Gastrocnemius medialis (tissue), 4 donors: ENCODE results near the gene ANKMY1.

Experiments used
- POLR2A ChIP-seq, 2 donors: fragments of 450-650 bp; IDR thresholded peaks; one replicate each; pipeline ENCODE4 v1.6.1; 2017; ENCODE audit warnings: antibody characterized with exemption in 2 of 2, mild to moderate bottlenecking in 2 of 2, moderate library complexity in 2 of 2
- TF ChIP-seq, protein P1 (sequence below), 5 experiments: fragments of 450-650 bp in 3 of 5; fragments of 200-600 bp in 2 of 5; sonication (generic) in 2 of 5; IDR thresholded peaks in 4 of 5; conservative IDR thresholded peaks in 1 of 5; 1 replicate in 4 of 5; 2 replicates in 1 of 5; pipeline ENCODE4 v1.5.1; 2016 to 2019; ENCODE audit warnings: antibody characterized with exemption in 5 of 5, mild to moderate bottlenecking in 3 of 5, moderate library complexity in 3 of 5

DNA sequence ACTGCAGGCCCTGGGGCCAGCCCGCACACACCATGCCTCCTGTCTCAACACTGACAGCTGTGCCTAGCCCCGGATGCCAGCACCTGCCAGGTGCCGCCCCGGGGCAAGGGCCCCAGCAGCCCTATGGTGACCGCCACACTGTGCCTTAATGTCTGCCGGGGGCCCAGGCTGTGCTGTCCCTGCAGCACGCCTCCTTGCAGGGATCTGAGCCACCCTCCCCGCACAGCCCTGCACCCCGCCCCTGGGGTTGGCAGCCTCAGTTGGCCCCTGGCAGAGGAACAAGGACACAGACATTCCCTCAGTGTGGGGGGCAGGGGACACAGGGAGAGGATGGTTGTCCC lies 20.3 kb upstream of the ANKMY1 start:
- no peak for TF ChIP-seq POLR2A (IDR thresholded peaks at IDR 0.05)
- TF ChIP-seq, protein P1, sequence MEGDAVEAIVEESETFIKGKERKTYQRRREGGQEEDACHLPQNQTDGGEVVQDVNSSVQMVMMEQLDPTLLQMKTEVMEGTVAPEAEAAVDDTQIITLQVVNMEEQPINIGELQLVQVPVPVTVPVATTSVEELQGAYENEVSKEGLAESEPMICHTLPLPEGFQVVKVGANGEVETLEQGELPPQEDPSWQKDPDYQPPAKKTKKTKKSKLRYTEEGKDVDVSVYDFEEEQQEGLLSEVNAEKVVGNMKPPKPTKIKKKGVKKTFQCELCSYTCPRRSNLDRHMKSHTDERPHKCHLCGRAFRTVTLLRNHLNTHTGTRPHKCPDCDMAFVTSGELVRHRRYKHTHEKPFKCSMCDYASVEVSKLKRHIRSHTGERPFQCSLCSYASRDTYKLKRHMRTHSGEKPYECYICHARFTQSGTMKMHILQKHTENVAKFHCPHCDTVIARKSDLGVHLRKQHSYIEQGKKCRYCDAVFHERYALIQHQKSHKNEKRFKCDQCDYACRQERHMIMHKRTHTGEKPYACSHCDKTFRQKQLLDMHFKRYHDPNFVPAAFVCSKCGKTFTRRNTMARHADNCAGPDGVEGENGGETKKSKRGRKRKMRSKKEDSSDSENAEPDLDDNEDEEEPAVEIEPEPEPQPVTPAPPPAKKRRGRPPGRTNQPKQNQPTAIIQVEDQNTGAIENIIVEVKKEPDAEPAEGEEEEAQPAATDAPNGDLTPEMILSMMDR (IDR thresholded peaks at IDR 0.05 in 4 of 5, conservative IDR thresholded peaks at IDR 0.05 in 1 of 5) = no peak
